ENCODE measurements around the gene UBAP1L. TPM values are rescaled to one million over a fixed set of nuclear protein-coding genes. Genes with fewer than 3 reads are reported as not detected.
"Not testable (repeated sequence)": the region's sequence is repeated elsewhere in the genome, so short reads cannot be mapped to it uniquely, and the experiment has no call there.

The UBAP1L gene
- total RNA-seq, 1 donor, result 1.7 TPM

DNA sequence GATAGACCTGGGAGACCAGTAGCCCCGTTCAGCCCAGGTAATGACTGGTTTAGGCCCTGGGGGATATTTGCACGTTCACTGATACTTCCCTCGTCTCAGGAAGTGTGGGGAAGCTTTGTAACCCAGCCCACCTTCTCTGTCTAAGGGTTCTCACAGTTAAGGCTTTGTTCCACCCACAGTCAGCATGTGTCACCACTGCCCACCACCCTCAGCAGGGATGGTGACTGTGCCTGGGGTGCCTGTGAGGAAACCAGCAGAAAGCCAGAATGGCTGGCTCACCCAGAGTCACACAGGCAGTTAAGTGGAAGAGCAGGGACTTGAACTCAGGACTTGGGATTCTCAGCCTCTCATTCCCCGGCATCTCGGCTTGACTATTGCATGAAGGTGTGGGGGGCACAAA is 33.2 kb downstream of the UBAP1L start:
- TF ChIP-seq, protein P1, sequence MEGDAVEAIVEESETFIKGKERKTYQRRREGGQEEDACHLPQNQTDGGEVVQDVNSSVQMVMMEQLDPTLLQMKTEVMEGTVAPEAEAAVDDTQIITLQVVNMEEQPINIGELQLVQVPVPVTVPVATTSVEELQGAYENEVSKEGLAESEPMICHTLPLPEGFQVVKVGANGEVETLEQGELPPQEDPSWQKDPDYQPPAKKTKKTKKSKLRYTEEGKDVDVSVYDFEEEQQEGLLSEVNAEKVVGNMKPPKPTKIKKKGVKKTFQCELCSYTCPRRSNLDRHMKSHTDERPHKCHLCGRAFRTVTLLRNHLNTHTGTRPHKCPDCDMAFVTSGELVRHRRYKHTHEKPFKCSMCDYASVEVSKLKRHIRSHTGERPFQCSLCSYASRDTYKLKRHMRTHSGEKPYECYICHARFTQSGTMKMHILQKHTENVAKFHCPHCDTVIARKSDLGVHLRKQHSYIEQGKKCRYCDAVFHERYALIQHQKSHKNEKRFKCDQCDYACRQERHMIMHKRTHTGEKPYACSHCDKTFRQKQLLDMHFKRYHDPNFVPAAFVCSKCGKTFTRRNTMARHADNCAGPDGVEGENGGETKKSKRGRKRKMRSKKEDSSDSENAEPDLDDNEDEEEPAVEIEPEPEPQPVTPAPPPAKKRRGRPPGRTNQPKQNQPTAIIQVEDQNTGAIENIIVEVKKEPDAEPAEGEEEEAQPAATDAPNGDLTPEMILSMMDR (IDR thresholded peaks at IDR 0.05; ENCODE audit: insufficient read depth, low read depth, low read length), result no peak
- H3K4me3 ChIP-seq (ENCODE audit: low read depth, low read length), result no peak overlapping the region
- DNase-seq (ENCODE audit: low read depth), result no peak

DNA sequence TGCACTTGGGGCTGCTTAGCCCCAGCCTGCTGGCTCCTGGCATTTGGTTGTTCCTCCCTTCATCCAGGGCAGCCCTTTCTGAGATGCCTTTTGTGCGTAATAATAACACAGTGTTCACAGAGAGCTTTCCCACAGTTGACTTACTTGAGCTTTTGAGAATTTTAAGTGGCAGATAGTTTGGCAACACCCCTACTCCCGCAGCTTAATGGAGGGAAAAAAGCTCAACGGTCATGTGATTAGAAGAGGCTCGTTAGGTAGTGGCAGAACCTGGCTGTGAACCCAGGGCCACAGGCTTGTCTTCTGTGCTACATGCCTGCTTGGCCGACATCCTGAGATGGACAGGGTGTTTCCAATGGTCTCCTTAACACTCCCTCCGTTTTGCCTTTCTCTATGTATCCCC is 33.7 kb downstream of the UBAP1L start:
- H3K4me3 ChIP-seq (ENCODE audit: low read depth, low read length), result no peak overlapping the region
- TF ChIP-seq, protein P1 (IDR thresholded peaks at IDR 0.05; ENCODE audit: insufficient read depth, low read depth, low read length), result no peak
- DNase-seq (ENCODE audit: low read depth), result no peak

DNA sequence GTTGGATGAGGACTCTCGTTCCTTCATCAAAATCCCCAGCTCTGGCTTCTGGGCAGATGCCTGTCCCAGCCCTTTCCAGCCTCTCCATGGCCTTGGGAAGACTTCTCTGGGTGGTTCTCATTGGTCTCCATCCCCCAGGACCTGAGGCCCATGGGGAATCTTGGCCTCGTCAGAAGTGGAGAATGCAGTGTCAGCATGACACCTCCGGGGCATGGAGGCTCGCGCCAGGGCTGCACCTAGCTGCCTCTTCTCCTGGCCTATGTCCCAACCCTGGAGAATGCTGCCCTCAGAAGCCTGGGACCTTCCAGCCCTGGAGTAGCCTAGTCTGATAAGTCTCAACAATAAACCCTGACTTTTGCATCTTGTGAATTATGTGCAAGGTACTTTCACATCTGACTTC is 35.4 kb downstream of the UBAP1L start:
- DNase-seq (ENCODE audit: low read depth), result no peak
- TF ChIP-seq, protein P1 (IDR thresholded peaks at IDR 0.05; ENCODE audit: insufficient read depth, low read depth, low read length), result no peak
- H3K4me3 ChIP-seq (ENCODE audit: low read depth, low read length), result no peak overlapping the region

DNA sequence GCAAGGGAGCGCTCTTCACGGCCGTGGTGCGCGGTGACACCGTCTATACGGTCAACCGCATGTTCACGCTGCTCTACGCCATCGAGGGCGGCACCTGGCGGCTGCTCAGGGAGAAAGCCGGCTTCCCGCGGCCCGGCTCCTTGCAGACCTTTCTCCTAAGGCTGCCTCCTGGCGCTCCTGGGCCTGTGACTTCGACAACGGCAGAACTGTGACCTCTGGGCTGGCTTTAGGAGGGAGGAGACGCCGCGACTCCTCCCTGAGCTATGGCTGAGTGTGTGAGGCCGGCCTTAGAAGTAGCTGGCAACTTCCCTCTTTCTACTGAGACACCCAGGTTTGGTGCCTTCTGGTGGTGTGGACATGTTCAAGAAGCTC is 37.0 kb downstream of the UBAP1L start:
- peak; percentile 72 for DNase-seq (ENCODE audit: low read depth)
- TF ChIP-seq, protein P1 (IDR thresholded peaks at IDR 0.05; ENCODE audit: insufficient read depth, low read depth, low read length), result peak; percentile 66
- no peak overlapping the region for H3K4me3 ChIP-seq (ENCODE audit: low read depth, low read length)

DNA sequence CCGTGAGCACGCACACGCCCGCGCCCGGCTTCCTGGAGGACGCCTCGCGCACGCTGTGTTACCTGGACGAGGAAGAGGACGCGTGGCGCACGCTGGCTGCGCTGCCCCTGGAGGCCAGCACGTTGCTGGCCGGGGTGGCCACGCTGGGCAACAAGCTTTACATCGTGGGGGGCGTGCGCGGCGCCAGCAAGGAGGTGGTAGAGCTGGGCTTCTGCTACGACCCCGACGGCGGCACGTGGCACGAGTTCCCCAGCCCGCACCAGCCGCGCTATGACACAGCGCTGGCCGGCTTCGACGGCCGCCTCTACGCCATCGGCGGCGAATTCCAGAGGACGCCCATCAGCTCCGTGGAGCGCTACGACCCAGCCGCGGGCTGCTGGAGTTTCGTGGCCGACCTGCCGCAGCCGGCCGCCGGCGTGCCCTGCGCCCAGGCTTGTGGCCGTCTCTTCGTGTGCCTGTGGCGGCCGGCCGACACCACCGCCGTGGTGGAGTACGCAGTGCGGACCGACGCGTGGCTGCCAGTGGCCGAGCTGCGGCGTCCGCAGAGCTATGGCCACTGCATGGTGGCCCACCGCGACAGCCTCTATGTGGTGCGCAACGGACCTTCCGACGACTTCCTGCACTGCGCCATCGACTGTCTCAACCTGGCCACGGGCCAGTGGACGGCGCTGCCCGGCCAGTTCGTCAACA is 37.6 kb downstream of the UBAP1L start:
- TF ChIP-seq, protein P1 (IDR thresholded peaks at IDR 0.05; ENCODE audit: insufficient read depth, low read depth, low read length), result no peak
- DNase-seq (ENCODE audit: low read depth), result no peak
- H3K4me3 ChIP-seq (ENCODE audit: low read depth, low read length), result no peak overlapping the region

DNA sequence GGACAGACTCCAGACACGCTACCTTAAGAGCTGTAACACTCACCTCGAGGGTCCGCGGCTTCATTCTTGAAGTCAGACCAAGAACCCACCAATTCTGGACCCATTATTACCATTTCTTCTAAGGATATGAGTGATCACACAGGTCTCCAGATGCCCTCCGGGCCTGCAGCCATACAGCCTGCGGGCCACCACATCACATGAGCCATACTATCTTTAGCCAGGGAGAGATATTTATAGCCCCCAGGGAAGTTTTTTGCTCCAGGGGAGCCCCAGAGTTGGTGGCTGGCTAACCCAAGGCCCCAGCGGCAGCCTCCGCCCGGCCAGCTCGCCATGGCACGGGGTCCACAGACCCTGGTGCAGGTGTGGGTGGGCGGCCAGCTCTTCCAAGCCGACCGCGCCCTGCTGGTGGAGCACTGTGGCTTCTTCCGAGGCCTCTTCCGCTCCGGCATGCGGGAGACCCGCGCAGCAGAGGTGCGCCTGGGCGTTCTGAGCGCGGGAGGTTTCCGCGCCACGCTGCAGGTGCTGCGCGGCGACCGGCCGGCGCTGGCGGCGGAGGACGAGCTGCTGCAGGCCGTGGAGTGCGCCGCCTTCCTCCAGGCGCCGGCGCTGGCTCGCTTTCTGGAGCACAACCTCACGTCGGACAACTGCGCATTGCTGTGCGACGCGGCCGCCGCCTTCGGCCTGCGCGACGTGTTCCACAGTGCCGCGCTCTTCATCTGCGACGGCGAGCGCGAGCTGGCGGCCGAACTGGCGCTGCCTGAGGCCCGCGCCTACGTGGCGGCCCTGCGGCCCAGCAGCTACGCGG is 38.3 kb downstream of the UBAP1L start, which contains the start of gene KBTBD13:
KBTBD13 (plus strand) TSS at position 261 of the 805 bp plus-strand sequence; CDS start at position 331, 70 bp downstream.
- no peak for DNase-seq (ENCODE audit: low read depth)
- TF ChIP-seq, protein P1 (IDR thresholded peaks at IDR 0.05; ENCODE audit: insufficient read depth, low read depth, low read length), result no peak
- H3K4me3 ChIP-seq (ENCODE audit: low read depth, low read length), result no peak within 1 kb of the TSS

DNA sequence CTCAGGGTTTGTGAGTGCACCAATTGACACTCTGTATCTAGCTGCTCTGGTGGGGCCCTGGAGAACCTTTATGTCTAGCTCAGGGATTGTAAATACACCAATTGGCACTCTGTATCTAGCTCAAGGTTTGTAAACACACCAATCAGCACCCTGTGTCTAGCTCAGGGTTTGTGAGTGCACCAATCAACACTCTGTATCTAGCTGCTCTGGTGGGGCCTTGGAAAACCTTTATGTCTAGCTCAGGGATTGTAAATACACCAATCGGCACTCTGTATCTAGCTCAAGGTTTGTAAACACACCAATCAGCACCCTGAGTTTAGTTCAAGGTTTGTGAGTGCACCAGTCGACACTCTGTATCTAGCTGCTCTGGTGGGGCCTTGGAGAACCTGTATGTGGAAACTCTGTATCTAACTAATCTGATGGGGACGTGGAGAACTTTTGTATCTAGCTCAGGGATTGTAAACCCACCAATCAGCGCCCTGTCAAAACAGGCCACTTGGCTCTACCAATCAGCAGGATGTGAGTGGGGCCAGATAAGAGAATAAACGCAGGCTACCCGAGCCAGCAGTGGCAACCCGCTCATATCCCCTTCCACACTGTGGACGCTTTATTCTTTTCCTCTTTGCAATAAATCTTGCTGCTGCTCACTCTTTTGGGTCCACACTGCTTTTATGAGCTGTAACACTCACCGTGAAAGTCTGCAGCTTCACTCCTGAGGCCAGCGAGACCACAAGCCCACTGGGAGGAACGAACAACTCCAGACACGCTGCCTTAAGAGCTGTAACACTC is 39.2 kb downstream of the UBAP1L start:
- not testable (repeated sequence) for DNase-seq (ENCODE audit: low read depth); H3K4me3 ChIP-seq (ENCODE audit: low read depth, low read length)

DNA sequence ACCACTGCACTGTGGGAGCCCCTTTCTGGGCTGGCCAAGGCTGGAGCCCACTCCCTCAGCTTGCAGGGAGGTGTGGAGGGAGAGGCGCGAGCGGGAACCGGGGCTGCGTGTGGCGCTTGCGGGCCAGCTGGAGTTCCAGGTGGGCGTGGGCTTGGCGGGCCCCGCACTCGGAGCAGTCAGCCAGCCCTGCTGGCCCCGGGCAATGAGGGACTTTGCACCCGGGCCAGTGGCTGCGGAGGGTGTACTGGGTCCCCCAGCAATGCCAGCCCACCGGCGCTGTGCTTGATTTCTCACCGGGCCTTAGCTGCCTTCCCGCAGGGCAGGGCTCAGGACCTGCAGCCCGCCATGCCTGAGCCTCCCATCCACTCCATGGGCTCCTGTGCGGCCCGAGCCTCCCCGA is 40.1 kb downstream of the UBAP1L start:
- H3K4me3 ChIP-seq (ENCODE audit: low read depth, low read length); DNase-seq (ENCODE audit: low read depth): not testable (repeated sequence)
